Peyer's patch (tissue), 4 donors: ENCODE results near the gene ARSG. TPM values are rescaled to one million over a fixed set of nuclear protein-coding genes. Genes with fewer than 3 reads are reported as not detected.

Source experiments
- DNase-seq, 3 donors: peaks; one replicate each; pipeline ENCODE4 v3.0.0-alpha.2; 2017 to 2019
- H3K27ac ChIP-seq, 4 donors: fragments of 200-600 bp; sonication (generic); one replicate each; pipeline ENCODE4 v1.5.1; 2016 to 2019
- H3K27me3 ChIP-seq, 2 donors: fragments of 200-600 bp; sonication (generic); one replicate each; pipeline ENCODE4 v1.5.1; 2019
- H3K36me3 ChIP-seq, 3 donors: fragments of 200-600 bp; sonication (generic); one replicate each; pipeline ENCODE4 v1.5.1; 2016 to 2019
- H3K4me1 ChIP-seq, 4 donors: fragments of 200-600 bp; sonication (generic); one replicate each; pipeline ENCODE4 v1.5.1; 2016 to 2019
- H3K4me3 ChIP-seq, 4 donors: fragments of 200-600 bp; sonication (generic); 1 replicate in 3 of 4; 2 replicates in 1 of 4; pipeline ENCODE4 v1.5.1; 2016 to 2019; ENCODE audit warnings: mild to moderate bottlenecking in 1 of 4
- H3K9me3 ChIP-seq, 4 donors: fragments of 200-600 bp; sonication (generic); one replicate each; pipeline ENCODE4 v1.5.1; 2016 to 2019; ENCODE audit warnings: mild to moderate bottlenecking in 1 of 4
- POLR2A ChIP-seq, 2 donors: fragments of 450-650 bp; IDR thresholded peaks; one replicate each; pipeline ENCODE4 v1.5.1; 2017; ENCODE audit warnings: antibody characterized with exemption in 2 of 2, mild to moderate bottlenecking in 2 of 2, moderate library complexity in 2 of 2
- total RNA-seq, 4 donors: library from RNA; depleted of rRNA; stranded (reverse); fragments of >200 nt; gene quantifications; one replicate each; pipeline ENCODE4 v1.1.0, GENCODE V29; 2016
- TF ChIP-seq, protein P1 (sequence below), 6 experiments: fragments of 450-650 bp in 4 of 6; fragments of 200-600 bp in 2 of 6; sonication (generic) in 1 of 6; IDR thresholded peaks; one replicate each; pipeline ENCODE4 v1.5.1; 2017 to 2019; ENCODE audit warnings: antibody characterized with exemption in 6 of 6, mild to moderate bottlenecking in 3 of 6, moderate library complexity in 1 of 6

The ARSG gene
- total RNA-seq, 4 donors from 2014 or later = 0.70 to 29.7 (median 2.0) TPM

DNA sequence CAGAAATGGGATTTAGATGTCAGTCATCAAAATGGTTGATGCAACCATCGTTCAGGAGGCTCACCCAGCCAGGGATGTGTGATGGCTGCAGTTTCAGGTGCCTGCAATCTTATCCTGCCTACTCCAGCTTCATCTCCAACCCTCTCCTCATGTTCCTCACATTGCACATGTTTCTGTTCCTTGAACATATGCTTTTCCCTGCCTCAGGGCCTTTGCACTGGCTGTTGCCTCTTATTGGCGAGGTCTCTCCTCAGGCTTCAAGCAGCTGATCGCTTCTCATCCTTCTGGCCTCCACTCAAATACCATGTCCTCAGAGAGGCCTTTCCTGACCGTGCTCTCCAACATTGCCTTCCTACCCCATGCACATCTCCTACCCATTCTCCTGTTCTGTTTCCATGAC, 24.6 kb downstream of the ARSG start:
- H3K27ac ChIP-seq = no peak overlapping the region

GRCh38 chr17:68317458-68317857, 26.2 kb downstream of the ARSG start:
- TF ChIP-seq, protein P1, sequence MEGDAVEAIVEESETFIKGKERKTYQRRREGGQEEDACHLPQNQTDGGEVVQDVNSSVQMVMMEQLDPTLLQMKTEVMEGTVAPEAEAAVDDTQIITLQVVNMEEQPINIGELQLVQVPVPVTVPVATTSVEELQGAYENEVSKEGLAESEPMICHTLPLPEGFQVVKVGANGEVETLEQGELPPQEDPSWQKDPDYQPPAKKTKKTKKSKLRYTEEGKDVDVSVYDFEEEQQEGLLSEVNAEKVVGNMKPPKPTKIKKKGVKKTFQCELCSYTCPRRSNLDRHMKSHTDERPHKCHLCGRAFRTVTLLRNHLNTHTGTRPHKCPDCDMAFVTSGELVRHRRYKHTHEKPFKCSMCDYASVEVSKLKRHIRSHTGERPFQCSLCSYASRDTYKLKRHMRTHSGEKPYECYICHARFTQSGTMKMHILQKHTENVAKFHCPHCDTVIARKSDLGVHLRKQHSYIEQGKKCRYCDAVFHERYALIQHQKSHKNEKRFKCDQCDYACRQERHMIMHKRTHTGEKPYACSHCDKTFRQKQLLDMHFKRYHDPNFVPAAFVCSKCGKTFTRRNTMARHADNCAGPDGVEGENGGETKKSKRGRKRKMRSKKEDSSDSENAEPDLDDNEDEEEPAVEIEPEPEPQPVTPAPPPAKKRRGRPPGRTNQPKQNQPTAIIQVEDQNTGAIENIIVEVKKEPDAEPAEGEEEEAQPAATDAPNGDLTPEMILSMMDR (IDR thresholded peaks at IDR 0.05) = no peak
- TF ChIP-seq POLR2A (IDR thresholded peaks at IDR 0.05) = no peak
- Histone ChIP-seq H3K27ac (no peak overlapping the region), H3K4me3 (no peak overlapping the region), H3K9me3 (no peaks in the 10 kb centered on the region), H3K36me3 (no peaks in the 10 kb centered on the region), H3K27me3 (no peaks in the 10 kb centered on the region), H3K4me1 (no peaks in the 10 kb centered on the region)
- no peak for DNase-seq

More for the DNA sequence above, 24.6 kb downstream of the ARSG start:
- Histone ChIP-seq H3K36me3 (no peaks in the 10 kb centered on the region), H3K27me3 (no peaks in the 10 kb centered on the region), H3K9me3 (no peaks in the 10 kb centered on the region), H3K4me1 (no peaks in the 10 kb centered on the region), H3K4me3 (no peak overlapping the region)
- DNase-seq = no peak
- TF ChIP-seq, protein P1 (IDR thresholded peaks at IDR 0.05) = no peak
- no peak for TF ChIP-seq POLR2A (IDR thresholded peaks at IDR 0.05)

DNA sequence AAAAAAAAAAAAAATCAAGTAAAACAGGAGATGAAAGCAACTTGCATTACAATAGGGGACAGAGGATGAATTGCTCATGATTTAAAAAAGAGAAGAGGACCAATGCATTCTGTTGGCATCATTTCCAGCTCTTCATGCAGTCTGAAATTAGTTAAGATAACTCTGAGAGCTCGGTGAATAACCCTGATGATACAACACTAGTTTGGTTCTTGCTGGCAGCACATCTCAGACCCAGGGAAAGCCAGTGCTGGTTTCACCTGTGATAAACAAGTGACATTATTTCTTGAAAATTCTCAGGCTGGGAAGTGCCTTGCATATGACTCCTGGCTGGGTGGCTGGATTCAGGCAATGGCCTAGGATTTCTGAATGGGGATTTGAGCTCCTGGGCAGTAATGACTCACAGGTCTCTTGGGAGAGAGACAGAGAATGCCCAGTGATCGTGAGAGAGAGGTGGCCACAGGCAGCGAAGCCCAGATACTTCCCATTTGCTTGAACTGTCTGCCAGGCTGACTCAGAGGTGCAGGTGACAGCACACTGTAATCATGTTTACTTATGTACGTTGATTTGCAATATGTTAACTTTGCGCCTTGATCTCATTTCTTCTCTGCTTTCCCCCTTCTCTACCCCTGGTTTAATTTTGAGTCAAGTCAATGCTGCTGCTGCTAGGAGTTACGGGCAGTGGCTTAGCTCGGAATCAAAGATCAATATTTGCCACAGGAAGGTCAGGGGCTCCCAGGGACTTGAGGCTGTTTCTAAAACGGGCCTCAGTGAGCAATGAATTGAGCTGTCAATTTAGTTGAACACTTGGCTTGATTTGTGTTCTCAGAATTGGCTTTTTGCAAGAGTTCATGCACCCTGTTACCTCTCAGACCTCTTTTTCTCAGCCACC, 27.1 kb downstream of the ARSG start:
- Histone ChIP-seq H3K27me3 (no peaks in the 10 kb centered on the region), H3K36me3 (no peaks in the 10 kb centered on the region), H3K4me1 (no peaks in the 10 kb centered on the region), H3K9me3 (no peaks in the 10 kb centered on the region), H3K27ac (no peak overlapping the region), H3K4me3 (no peak overlapping the region)
- no peak for DNase-seq
- TF ChIP-seq, protein P1 (IDR thresholded peaks at IDR 0.05) = no peak
- no peak for TF ChIP-seq POLR2A (IDR thresholded peaks at IDR 0.05)

- H3K4me1 ChIP-seq = no peaks in the 10 kb centered on the region
- no peak overlapping the region for H3K4me3 ChIP-seq
- no peaks in the 10 kb centered on the region for H3K9me3 ChIP-seq
- no peak for DNase-seq
- no peak for TF ChIP-seq POLR2A (IDR thresholded peaks at IDR 0.05)
- TF ChIP-seq, protein P1 (IDR thresholded peaks at IDR 0.05) = no peak
- H3K27ac ChIP-seq = no peak overlapping the region
- H3K36me3 ChIP-seq = no peaks in the 10 kb centered on the region
- H3K27me3 ChIP-seq = no peaks in the 10 kb centered on the region
These were observed 28.3 kb downstream of the ARSG start for GRCh38 chr17:68319410-68320162.

- DNase-seq = no peak
- TF ChIP-seq POLR2A (IDR thresholded peaks at IDR 0.05) = no peak
- TF ChIP-seq, protein P1 (IDR thresholded peaks at IDR 0.05) = no peak
- no peak overlapping the region for H3K4me3 ChIP-seq
- H3K27me3 ChIP-seq = no peaks in the 10 kb centered on the region
- no peaks in the 10 kb centered on the region for H3K4me1 ChIP-seq
- no peak overlapping the region for H3K27ac ChIP-seq
- no peaks in the 10 kb centered on the region for H3K9me3 ChIP-seq
- H3K36me3 ChIP-seq = no peaks in the 10 kb centered on the region
These were observed 29.1 kb downstream of the ARSG start for GRCh38 chr17:68320311-68320865.
